ENCODE measurements around the gene KNOP1. TPM values are rescaled to one million over a fixed set of nuclear protein-coding genes. Genes with fewer than 3 reads are reported as not detected.

KNOP1 gene
- total and polyA plus RNA-seq, 2 of the 4 experiments (the other 2 are of a cell fraction) = 7.0 to 8.4 TPM

- WGBS, 2 experiments (ENCODE audit: extremely low coverage in 2 of 2, insufficient read length in 1 of 2) = 98% methylated on average over 4 of the region's 5 CpGs; no CpG with 5 or more reads in 1 of the 2 experiments
- peaks cover 9% of the 10 kb centered on the region for H3K9me1 ChIP-seq (ENCODE audit: insufficient read depth, low read length)
- H4K5ac ChIP-seq (ENCODE audit: low read depth, low read length) = no peak overlapping the region
- TF ChIP-seq MAZ (IDR thresholded peaks at IDR 0.05; ENCODE audit: borderline replicate concordance, low read depth, low read length) = no peak
- H3K79me1 ChIP-seq (ENCODE audit: low read depth in 1 of 2, low read length in 2 of 2) = peaks cover 48 to 83% of the 10 kb centered on the region in 2 experiments
- no peaks in the 10 kb centered on the region for H3K9me3 ChIP-seq (ENCODE audit: control insufficient read depth, insufficient read depth, low read length)
- intact Hi-C loops (cut with micrococcal nuclease) = loop anchor here (10.0 kb wide), 1 partner anchor 111 kb away; no protein-coding TSS in a partner anchor
- no peaks in the 10 kb centered on the region for H3K27me3 ChIP-seq (ENCODE audit: control insufficient read depth, insufficient read depth, low read length)
- CTCF ChIA-PET = no interaction called here
- H3K4me1 ChIP-seq (ENCODE audit: control insufficient read depth, insufficient read depth, low read length) = peaks cover 5% of the 10 kb centered on the region; the same call in 1 of the 2 replicates
- H4K20me1 ChIP-seq (ENCODE audit: insufficient read depth, low read length) = peaks cover 9% of the 10 kb centered on the region
- in situ Hi-C loops (cut with MboI; ENCODE audit: low sequenced_read_pairs) = loop anchor here (5.0 to 25.0 kb wide), 2 partner anchors 172 to 603 kb away; partner anchors contain the start of gene ITPRIPL2
- no peak overlapping the region for H2AFZ ChIP-seq (replicated peaks; ENCODE audit: low read length, poor library complexity)
- no peak overlapping the region for H2BK120ac ChIP-seq (ENCODE audit: low read depth, low read length)
- no peak overlapping the region for H2AK9ac ChIP-seq (replicated peaks; ENCODE audit: low read depth, low read length, poor library complexity)
- POLR2A ChIA-PET (ENCODE audit: unreplicated experiment) = interaction anchor here (0.6 kb wide), 1 partner anchor 12 kb away, joined by 8 read pairs; no protein-coding TSS in a partner anchor
- no peak overlapping the region for H2BK20ac ChIP-seq (ENCODE audit: low read depth, low read length)
- no peak overlapping the region for H3K56ac ChIP-seq (ENCODE audit: extremely low read depth, insufficient read depth, low read length)
- H4K8ac ChIP-seq (ENCODE audit: low read depth in 2 of 2, low read length in 2 of 2) = no peak overlapping the region
- no peak overlapping the region for H3K9ac ChIP-seq (ENCODE audit: low read depth, low read length)
- ATAC-seq (ENCODE audit: low read depth) (no peak), DNase-seq (no peak)
- H3K4ac ChIP-seq (ENCODE audit: low read depth, low read length) = no peak overlapping the region
- H3K36me3 ChIP-seq (ENCODE audit: control insufficient read depth, insufficient read depth, low read length) = peaks cover 24% of the 10 kb centered on the region
- H2BK15ac ChIP-seq (ENCODE audit: low read depth, low read length) = no peak overlapping the region
- H2AK5ac ChIP-seq (ENCODE audit: low read depth, low read length) = no peak overlapping the region
- no peak overlapping the region for H3K27ac ChIP-seq (ENCODE audit: insufficient read depth, low read length)
- H2BK5ac ChIP-seq (ENCODE audit: low read depth, low read length, poor library complexity, severe bottlenecking) = no peak overlapping the region
- no peak overlapping the region for H3K18ac ChIP-seq (ENCODE audit: low read depth, low read length)
- BruUV-seq (replicated peaks) = no TSS peak
- no peak overlapping the region for H3K4me2 ChIP-seq (ENCODE audit: low read depth, low read length)
- H4K91ac ChIP-seq (ENCODE audit: insufficient read depth, low read depth, low read length) = no peak overlapping the region
- H3K4me3 ChIP-seq (ENCODE audit: insufficient read depth, low read depth, low read length) = no peak overlapping the region
- peak overlapping the region; percentile 87; the same call in 1 of the 2 replicates for H3K23ac ChIP-seq (ENCODE audit: low read depth, low read length)
- dilution Hi-C loops (cut with HindIII; ENCODE audit: low sequenced_read_pairs, unreplicated experiment) = no loop called here
- H3K14ac ChIP-seq (replicated peaks; ENCODE audit: low read depth, low read length) = no peak overlapping the region
Measured at GRCh38 chr16:19715566-19715965, 2.5 kb downstream of the KNOP1 start.
